HL-60 (cell line): Measurements from ENCODE around the gene RGMA.

Experiments used
- DNase-seq, 2 experiments: peaks; one replicate each; pipeline ENCODE4 v3.0.0-alpha.2; 2010 to 2020; ENCODE audit warnings: low read depth in 1 of 2, low spot score in 1 of 2
- H3K27ac ChIP-seq: fragments of 250-450 bp; sonication (Bioruptor Pico); replicated peaks from 2 replicates; pipeline ENCODE4 v1.5.1; 2020; ENCODE audit warnings: mild to moderate bottlenecking, moderate library complexity
- H3K27me3 ChIP-seq: fragments of 250-450 bp; sonication (Bioruptor Pico); 2 replicates; pipeline ENCODE4 v1.5.1; 2021; ENCODE audit warnings: mild to moderate bottlenecking, moderate library complexity; ENCODE audit not compliant: insufficient read depth, poor library complexity, severe bottlenecking
- H3K4me3 ChIP-seq: replicated peaks from 2 replicates; pipeline ENCODE4 v1.5.1; 2011; ENCODE audit warnings: mild to moderate bottlenecking, control low read depth, low read length; ENCODE audit not compliant: insufficient read depth
- GABPA ChIP-seq: IDR thresholded peaks from 2 replicates; pipeline ENCODE4 v1.6.1; 2012; ENCODE audit warnings: low read depth
- POLR2AphosphoS5 ChIP-seq: IDR thresholded peaks from 2 replicates; pipeline ENCODE4 v1.6.1; 2012; ENCODE audit warnings: low read depth
- SPI1 ChIP-seq: IDR thresholded peaks from 2 replicates; pipeline ENCODE4 v1.6.1; 2012; ENCODE audit warnings: low read depth, mild to moderate bottlenecking, borderline replicate concordance
- TF ChIP-seq, protein P1 (sequence below): IDR thresholded peaks from one replicate; pipeline ENCODE4 v1.5.1; 2011; ENCODE audit warnings: low read length, control low read depth, inconsistent platforms; ENCODE audit not compliant: insufficient read depth
- TF ChIP-seq, protein P2 (sequence below): IDR thresholded peaks from 2 replicates; pipeline ENCODE4 v1.6.1; 2012; ENCODE audit warnings: low read depth; ENCODE audit not compliant: insufficient replicate concordance

Gene RGMA

DNA sequence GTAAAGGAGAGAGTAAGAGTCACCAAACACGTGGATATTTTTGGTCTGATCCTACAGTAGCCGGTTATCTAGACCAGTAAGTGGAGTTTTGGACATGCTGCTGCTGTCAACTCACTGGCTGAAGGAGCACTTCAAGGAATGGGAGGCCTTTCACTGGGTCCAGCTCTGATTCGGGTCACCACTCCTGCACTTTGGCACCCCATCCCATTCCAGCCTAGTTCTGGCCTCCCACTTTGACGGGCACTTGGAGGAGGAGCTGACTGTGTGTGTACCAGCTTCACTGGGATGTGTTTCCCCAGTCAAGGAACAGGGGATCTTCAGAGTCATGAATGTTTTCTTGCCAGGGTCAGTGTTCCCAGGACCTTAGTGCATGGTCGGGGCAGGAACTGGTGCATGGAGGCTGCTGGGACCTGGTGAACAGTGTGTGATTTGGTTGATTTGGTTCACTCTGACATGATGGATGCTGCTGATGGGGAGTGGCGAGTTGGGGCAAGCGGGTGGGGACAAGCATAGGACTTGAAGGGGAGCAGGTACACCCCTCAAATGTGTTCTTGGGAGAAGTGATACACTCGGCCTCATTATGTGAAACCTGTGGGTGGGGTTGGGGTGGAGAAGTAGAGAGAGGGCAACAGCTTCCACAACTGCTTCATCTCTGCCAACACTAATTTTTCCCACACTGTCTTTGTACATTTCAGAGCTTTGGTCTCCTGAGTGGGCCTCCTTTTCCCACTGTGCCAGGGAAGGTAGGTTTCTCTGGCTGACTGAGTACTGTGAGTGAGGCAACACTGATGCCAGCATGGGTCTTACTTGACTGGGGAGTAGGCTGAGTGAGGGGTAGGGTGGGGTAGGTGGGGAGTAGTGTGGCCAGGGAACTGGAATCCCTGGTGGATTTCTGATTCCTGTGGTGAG, 64.0 kb downstream of the RGMA start:
- no peak overlapping the region for H3K4me3 ChIP-seq
- peak overlapping the region; percentile 45 for H3K27ac ChIP-seq
- TF ChIP-seq SPI1 (no peak), GABPA (no peak), POLR2AphosphoS5 (no peak; the same call in 1 of the 2 replicates)
- TF ChIP-seq, protein P1, sequence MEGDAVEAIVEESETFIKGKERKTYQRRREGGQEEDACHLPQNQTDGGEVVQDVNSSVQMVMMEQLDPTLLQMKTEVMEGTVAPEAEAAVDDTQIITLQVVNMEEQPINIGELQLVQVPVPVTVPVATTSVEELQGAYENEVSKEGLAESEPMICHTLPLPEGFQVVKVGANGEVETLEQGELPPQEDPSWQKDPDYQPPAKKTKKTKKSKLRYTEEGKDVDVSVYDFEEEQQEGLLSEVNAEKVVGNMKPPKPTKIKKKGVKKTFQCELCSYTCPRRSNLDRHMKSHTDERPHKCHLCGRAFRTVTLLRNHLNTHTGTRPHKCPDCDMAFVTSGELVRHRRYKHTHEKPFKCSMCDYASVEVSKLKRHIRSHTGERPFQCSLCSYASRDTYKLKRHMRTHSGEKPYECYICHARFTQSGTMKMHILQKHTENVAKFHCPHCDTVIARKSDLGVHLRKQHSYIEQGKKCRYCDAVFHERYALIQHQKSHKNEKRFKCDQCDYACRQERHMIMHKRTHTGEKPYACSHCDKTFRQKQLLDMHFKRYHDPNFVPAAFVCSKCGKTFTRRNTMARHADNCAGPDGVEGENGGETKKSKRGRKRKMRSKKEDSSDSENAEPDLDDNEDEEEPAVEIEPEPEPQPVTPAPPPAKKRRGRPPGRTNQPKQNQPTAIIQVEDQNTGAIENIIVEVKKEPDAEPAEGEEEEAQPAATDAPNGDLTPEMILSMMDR, result no peak
- TF ChIP-seq, protein P2, sequence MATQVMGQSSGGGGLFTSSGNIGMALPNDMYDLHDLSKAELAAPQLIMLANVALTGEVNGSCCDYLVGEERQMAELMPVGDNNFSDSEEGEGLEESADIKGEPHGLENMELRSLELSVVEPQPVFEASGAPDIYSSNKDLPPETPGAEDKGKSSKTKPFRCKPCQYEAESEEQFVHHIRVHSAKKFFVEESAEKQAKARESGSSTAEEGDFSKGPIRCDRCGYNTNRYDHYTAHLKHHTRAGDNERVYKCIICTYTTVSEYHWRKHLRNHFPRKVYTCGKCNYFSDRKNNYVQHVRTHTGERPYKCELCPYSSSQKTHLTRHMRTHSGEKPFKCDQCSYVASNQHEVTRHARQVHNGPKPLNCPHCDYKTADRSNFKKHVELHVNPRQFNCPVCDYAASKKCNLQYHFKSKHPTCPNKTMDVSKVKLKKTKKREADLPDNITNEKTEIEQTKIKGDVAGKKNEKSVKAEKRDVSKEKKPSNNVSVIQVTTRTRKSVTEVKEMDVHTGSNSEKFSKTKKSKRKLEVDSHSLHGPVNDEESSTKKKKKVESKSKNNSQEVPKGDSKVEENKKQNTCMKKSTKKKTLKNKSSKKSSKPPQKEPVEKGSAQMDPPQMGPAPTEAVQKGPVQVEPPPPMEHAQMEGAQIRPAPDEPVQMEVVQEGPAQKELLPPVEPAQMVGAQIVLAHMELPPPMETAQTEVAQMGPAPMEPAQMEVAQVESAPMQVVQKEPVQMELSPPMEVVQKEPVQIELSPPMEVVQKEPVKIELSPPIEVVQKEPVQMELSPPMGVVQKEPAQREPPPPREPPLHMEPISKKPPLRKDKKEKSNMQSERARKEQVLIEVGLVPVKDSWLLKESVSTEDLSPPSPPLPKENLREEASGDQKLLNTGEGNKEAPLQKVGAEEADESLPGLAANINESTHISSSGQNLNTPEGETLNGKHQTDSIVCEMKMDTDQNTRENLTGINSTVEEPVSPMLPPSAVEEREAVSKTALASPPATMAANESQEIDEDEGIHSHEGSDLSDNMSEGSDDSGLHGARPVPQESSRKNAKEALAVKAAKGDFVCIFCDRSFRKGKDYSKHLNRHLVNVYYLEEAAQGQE, result no peak
- H3K27me3 ChIP-seq, result no peaks in the 10 kb centered on the region
- DNase-seq, result no peak

DNA sequence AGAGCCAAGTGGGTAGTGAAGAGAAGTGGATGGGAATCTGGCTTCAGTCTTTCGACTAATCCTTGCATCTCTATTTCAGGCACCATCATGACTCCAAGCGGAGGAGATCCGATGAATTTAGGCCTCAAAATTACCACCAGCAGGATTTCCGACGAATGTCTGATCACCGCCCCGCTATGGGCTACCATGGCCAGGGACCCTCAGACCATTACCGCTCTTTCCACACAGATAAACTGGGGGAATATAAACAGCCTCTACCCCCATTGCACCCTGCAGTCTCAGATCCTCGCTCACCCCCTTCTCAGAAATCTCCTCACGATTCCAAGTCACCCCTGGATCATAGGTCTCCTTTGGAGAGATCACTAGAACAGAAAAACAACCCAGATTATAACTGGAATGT, 64.7 kb downstream of the RGMA start:
- Histone ChIP-seq H3K27me3 (no peaks in the 10 kb centered on the region), H3K27ac (no peak overlapping the region), H3K4me3 (no peak overlapping the region)
- DNase-seq, result no peak
- TF ChIP-seq, protein P2, result no peak
- TF ChIP-seq, protein P1, result no peak
- TF ChIP-seq POLR2AphosphoS5, result no peak
- TF ChIP-seq GABPA, result no peak
- no peak for TF ChIP-seq SPI1

DNA sequence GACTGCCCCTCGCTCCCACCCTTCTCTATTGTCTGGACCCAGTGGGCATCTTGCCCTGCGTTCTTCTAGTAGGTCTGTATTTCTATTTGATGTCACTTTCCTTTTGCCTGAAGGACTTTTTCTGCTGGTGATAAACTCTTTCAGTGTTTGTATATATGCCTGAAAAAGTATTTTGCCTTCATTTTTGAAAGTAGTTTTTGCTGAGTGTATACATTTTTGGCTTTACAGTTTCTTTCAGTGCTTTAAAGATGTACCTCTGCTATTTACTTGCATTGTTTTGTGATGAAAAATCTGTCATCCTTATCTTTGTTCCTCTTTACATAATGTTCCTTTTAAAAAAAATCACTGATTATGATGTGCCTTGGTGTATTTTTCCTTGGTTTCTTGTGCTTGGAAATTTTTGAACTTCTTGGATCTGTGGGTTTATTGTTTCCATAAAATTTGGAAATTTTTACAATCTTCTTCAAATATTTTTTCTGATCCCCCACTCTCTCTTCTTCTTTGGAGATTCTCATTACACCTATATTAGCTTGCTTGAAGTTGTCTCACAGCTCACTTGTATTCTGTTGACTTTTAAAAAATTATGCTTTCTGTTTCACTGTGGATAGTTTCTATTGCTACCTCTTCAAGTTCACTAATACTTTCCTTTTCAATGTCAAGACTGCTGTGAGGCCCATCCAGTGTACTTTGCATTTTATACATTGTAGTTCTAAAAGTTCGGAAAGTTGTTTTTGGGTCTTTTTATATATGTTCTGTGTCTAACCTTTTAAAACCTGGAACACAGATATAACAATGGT, 67.8 kb downstream of the RGMA start:
- H3K27ac ChIP-seq, result no peak overlapping the region
- H3K4me3 ChIP-seq, result no peak overlapping the region
- DNase-seq, result no peak
- TF ChIP-seq POLR2AphosphoS5 (no peak), GABPA (no peak), SPI1 (no peak)
- TF ChIP-seq, protein P2, result no peak
- TF ChIP-seq, protein P1, result no peak
- no peaks in the 10 kb centered on the region for H3K27me3 ChIP-seq
